Activated CD4-positive, alpha-beta memory T cell treated with anti-CD3 and anti-CD28 coated beads for 36 hours (primary cell): ENCODE measurements around the gene PAXX. TPM values are rescaled to one million over a fixed set of nuclear protein-coding genes. Genes with fewer than 3 reads are reported as not detected.

Source experiments
- CTCF ChIA-PET: fragments of 350-600 bp; sonication (Branson Sonifier 250); formaldehyde crosslinking; loops from one replicate; lab custom pipeline; 2021; ENCODE audit warnings: antibody characterized with exemption, inconsistent platforms; lab: Charles Lee
- POLR2A ChIA-PET: fragments of 350-600 bp; sonication (Branson Sonifier 250); formaldehyde crosslinking; loops from one replicate; lab custom pipeline; 2021; ENCODE audit warnings: antibody characterized with exemption; lab: Charles Lee
- DNase-seq: peaks from one replicate; pipeline ENCODE4 v3.0.0-alpha.2; 2020
- H3K27ac Mint-ChIP-seq: one replicate; pipeline ENCODE4 v1.8.0; 2021; ENCODE audit warnings: mixed read lengths
- H3K27me3 Mint-ChIP-seq: one replicate; pipeline ENCODE4 v1.8.0; 2021; ENCODE audit warnings: mixed read lengths
- H3K36me3 Mint-ChIP-seq: one replicate; pipeline ENCODE4 v1.8.0; 2021; ENCODE audit warnings: mixed read lengths
- H3K4me1 Mint-ChIP-seq: one replicate; pipeline ENCODE4 v1.8.0; 2021; ENCODE audit warnings: low read depth, mixed read lengths
- H3K4me3 Mint-ChIP-seq: one replicate; pipeline ENCODE4 v1.8.0; 2021; ENCODE audit warnings: mild to moderate bottlenecking, mixed read lengths
- H3K9me3 Mint-ChIP-seq: one replicate; pipeline ENCODE4 v1.8.0; 2021; ENCODE audit warnings: mixed read lengths
- intact Hi-C: fragments of 100-400 bp; cut with micrococcal nuclease; formaldehyde crosslinking; loops from one replicate; pipeline ENCODE4 v1.15.1; 2023
- total RNA-seq, 2 experiments: library from RNA; stranded (reverse); gene quantifications; one replicate each; pipeline ENCODE4 v1.2.3, GENCODE V29; 2021

Gene PAXX
- total RNA-seq, 2 experiments from 2014 or later = 71.0 to 71.2 TPM

- no peaks in the 10 kb centered on the region for H3K36me3 Mint-ChIP-seq
- no peak for DNase-seq
- CTCF ChIA-PET = no interaction called here
- POLR2A ChIA-PET = no interaction called here
- H3K4me3 Mint-ChIP-seq = no peak overlapping the region
- no peaks in the 10 kb centered on the region for H3K9me3 Mint-ChIP-seq
- H3K4me1 Mint-ChIP-seq = peaks cover 31% of the 10 kb centered on the region
- H3K27me3 Mint-ChIP-seq = no peaks in the 10 kb centered on the region
- intact Hi-C loops = no loop called here
- no peak overlapping the region for H3K27ac Mint-ChIP-seq
These were observed 29.4 kb upstream of the PAXX start for GRCh38 chr9:136962701-136963248.

GRCh38 chr9:136963341-136963740 is 28.9 kb upstream of the PAXX start:
- peaks cover 31% of the 10 kb centered on the region for H3K4me1 Mint-ChIP-seq

GRCh38 chr9:136963751-136964150 is 28.5 kb upstream of the PAXX start:
- POLR2A ChIA-PET = no interaction called here
- H3K9me3 Mint-ChIP-seq = no peaks in the 10 kb centered on the region
- intact Hi-C loops = no loop called here
- no peaks in the 10 kb centered on the region for H3K36me3 Mint-ChIP-seq
- H3K4me1 Mint-ChIP-seq = peaks cover 31% of the 10 kb centered on the region
- CTCF ChIA-PET = interaction anchor here (1.1 kb wide), 1 partner anchor 100 kb away, joined by 3 read pairs; no protein-coding TSS in a partner anchor
- H3K4me3 Mint-ChIP-seq = no peak overlapping the region
- no peak overlapping the region for H3K27ac Mint-ChIP-seq
- no peaks in the 10 kb centered on the region for H3K27me3 Mint-ChIP-seq
- no peak for DNase-seq

More at GRCh38 chr9:136963341-136963740, 28.9 kb upstream of the PAXX start:
- Mint-ChIP-seq H3K4me3 (no peak overlapping the region), H3K27me3 (no peaks in the 10 kb centered on the region), H3K9me3 (no peaks in the 10 kb centered on the region), H3K36me3 (no peaks in the 10 kb centered on the region), H3K27ac (no peak overlapping the region)
- ChIA-PET CTCF (no interaction called here), POLR2A (no interaction called here)
- no peak for DNase-seq
- intact Hi-C loops = no loop called here

GRCh38 chr9:136964171-136964689 is 28.0 kb upstream of the PAXX start:
- DNase-seq = no peak
- H3K9me3 Mint-ChIP-seq = no peaks in the 10 kb centered on the region
- no peaks in the 10 kb centered on the region for H3K27me3 Mint-ChIP-seq
- ChIA-PET CTCF (interaction anchor here (0.8 to 1.9 kb wide), 5 partner anchors 12 to 121 kb away, joined by 3 to 6 read pairs (median 3); partner anchors contain the start of gene FUT7), POLR2A (no interaction called here)
- H3K4me1 Mint-ChIP-seq = peaks cover 31% of the 10 kb centered on the region
- H3K4me3 Mint-ChIP-seq = no peak overlapping the region
- intact Hi-C loops = no loop called here
- no peaks in the 10 kb centered on the region for H3K36me3 Mint-ChIP-seq
- no peak overlapping the region for H3K27ac Mint-ChIP-seq

- no peaks in the 10 kb centered on the region for H3K36me3 Mint-ChIP-seq
- no peak for DNase-seq
- H3K27me3 Mint-ChIP-seq = no peaks in the 10 kb centered on the region
- H3K4me3 Mint-ChIP-seq = no peak overlapping the region
- peaks cover 31% of the 10 kb centered on the region for H3K4me1 Mint-ChIP-seq
- CTCF ChIA-PET = interaction anchor here (0.8 to 1.9 kb wide), 6 partner anchors 11 to 122 kb away, joined by 3 to 6 read pairs (median 3); partner anchors contain the start of gene FUT7
- POLR2A ChIA-PET = no interaction called here
- H3K27ac Mint-ChIP-seq = no peak overlapping the region
- intact Hi-C loops = no loop called here
- H3K9me3 Mint-ChIP-seq = no peaks in the 10 kb centered on the region
These were observed 27.3 kb upstream of the PAXX start for GRCh38 chr9:136964833-136965422.

- ChIA-PET CTCF (interaction anchor here (1.1 to 1.9 kb wide), 3 partner anchors 10 to 70 kb away, joined by 3 to 6 read pairs (median 3); no protein-coding TSS in a partner anchor), POLR2A (interaction anchor here (0.6 kb wide), 2 partner anchors 84 to 223 kb away, joined by 3 read pairs; no protein-coding TSS in a partner anchor)
- peak; percentile 54 for DNase-seq
- peaks cover 25% of the 10 kb centered on the region for H3K4me1 Mint-ChIP-seq
- no peaks in the 10 kb centered on the region for H3K9me3 Mint-ChIP-seq
- intact Hi-C loops = no loop called here
- H3K36me3 Mint-ChIP-seq = no peaks in the 10 kb centered on the region
- H3K4me3 Mint-ChIP-seq = peak overlapping the region; percentile 64
- no peaks in the 10 kb centered on the region for H3K27me3 Mint-ChIP-seq
- H3K27ac Mint-ChIP-seq = peak overlapping the region; percentile 55
These were observed 26.3 kb upstream of the PAXX start for GRCh38 chr9:136965771-136966484.

- H3K4me3 Mint-ChIP-seq = no peak overlapping the region
- no peak overlapping the region for H3K27ac Mint-ChIP-seq
- no peaks in the 10 kb centered on the region for H3K27me3 Mint-ChIP-seq
- H3K9me3 Mint-ChIP-seq = no peaks in the 10 kb centered on the region
- intact Hi-C loops = no loop called here
- no peak for DNase-seq
- no peaks in the 10 kb centered on the region for H3K36me3 Mint-ChIP-seq
- CTCF ChIA-PET = interaction anchor here (1.6 kb wide), 1 partner anchor 61 kb away, joined by 4 read pairs; no protein-coding TSS in a partner anchor
- H3K4me1 Mint-ChIP-seq = peaks cover 20% of the 10 kb centered on the region
- POLR2A ChIA-PET = no interaction called here
These were observed 23.7 kb upstream of the PAXX start for GRCh38 chr9:136968333-136969127.

- Mint-ChIP-seq H3K4me1 (peaks cover 20% of the 10 kb centered on the region), H3K36me3 (no peaks in the 10 kb centered on the region), H3K9me3 (no peaks in the 10 kb centered on the region), H3K4me3 (no peak overlapping the region), H3K27me3 (no peaks in the 10 kb centered on the region), H3K27ac (no peak overlapping the region)
- intact Hi-C loops = no loop called here
- ChIA-PET POLR2A (no interaction called here), CTCF (interaction anchor here (1.6 kb wide), 1 partner anchor 60 kb away, joined by 4 read pairs; no protein-coding TSS in a partner anchor)
- no peak for DNase-seq
These were observed 23.1 kb upstream of the PAXX start for GRCh38 chr9:136969150-136969549.

- Mint-ChIP-seq H3K4me3 (no peak overlapping the region), H3K27me3 (no peaks in the 10 kb centered on the region), H3K4me1 (peaks cover 15% of the 10 kb centered on the region), H3K9me3 (no peaks in the 10 kb centered on the region), H3K36me3 (no peaks in the 10 kb centered on the region), H3K27ac (no peak overlapping the region)
- CTCF ChIA-PET = no interaction called here
- intact Hi-C loops = no loop called here
- no peak for DNase-seq
- POLR2A ChIA-PET = no interaction called here
These were observed 22.4 kb upstream of the PAXX start for GRCh38 chr9:136969774-136970173.

- no peaks in the 10 kb centered on the region for H3K36me3 Mint-ChIP-seq
- H3K4me3 Mint-ChIP-seq = no peak overlapping the region
- CTCF ChIA-PET = no interaction called here
- no peak overlapping the region for H3K27ac Mint-ChIP-seq
- no peaks in the 10 kb centered on the region for H3K27me3 Mint-ChIP-seq
- POLR2A ChIA-PET = no interaction called here
- intact Hi-C loops = no loop called here
- no peaks in the 10 kb centered on the region for H3K9me3 Mint-ChIP-seq
- peaks cover 16% of the 10 kb centered on the region for H3K4me1 Mint-ChIP-seq
- no peak for DNase-seq
These were observed 21.9 kb upstream of the PAXX start for GRCh38 chr9:136970361-136970760.

- H3K27ac Mint-ChIP-seq = no peak overlapping the region
- no peak overlapping the region for H3K4me3 Mint-ChIP-seq
- no peaks in the 10 kb centered on the region for H3K9me3 Mint-ChIP-seq
- DNase-seq = no peak
- peaks cover 17% of the 10 kb centered on the region for H3K4me1 Mint-ChIP-seq
- intact Hi-C loops = no loop called here
- no peaks in the 10 kb centered on the region for H3K27me3 Mint-ChIP-seq
- no peaks in the 10 kb centered on the region for H3K36me3 Mint-ChIP-seq
- ChIA-PET POLR2A (no interaction called here), CTCF (interaction anchor here (0.8 kb wide), 1 partner anchor 92 kb away, joined by 3 read pairs; no protein-coding TSS in a partner anchor)
These were observed 20.5 kb upstream of the PAXX start for GRCh38 chr9:136971746-136972145.
